Epithelial cell of prostate (primary cell): Measurements from ENCODE around the gene BCAT1.
"Not testable (repeated sequence)": the region's sequence is repeated elsewhere in the genome, so short reads cannot be mapped to it uniquely, and the experiment has no call there.

Experiments used
- DNase-seq: peaks from one replicate; pipeline ENCODE4 v3.0.0-alpha.2; 2011; ENCODE audit warnings: low read depth, low spot score
- H3K27ac ChIP-seq: fragments of 450-650 bp; 2 replicates; pipeline ENCODE4 v1.5.1; 2017; ENCODE audit warnings: mild to moderate bottlenecking

BCAT1 gene

GRCh38 chr12:24823808-24824515 lies 124.9 kb downstream of the BCAT1 start:
- H3K27ac ChIP-seq = no peak overlapping the region
- no peak for DNase-seq

- no peak for DNase-seq
- peak overlapping the region; percentile 4 for H3K27ac ChIP-seq
Observed at GRCh38 chr12:24822121-24822899, 126.6 kb downstream of the BCAT1 start.

- DNase-seq = peak; percentile 39
- peak overlapping the region; percentile 4 for H3K27ac ChIP-seq
Observed at GRCh38 chr12:24821691-24822090, 127.2 kb downstream of the BCAT1 start.

- DNase-seq = no peak
- H3K27ac ChIP-seq = no peak overlapping the region
Observed at GRCh38 chr12:24820872-24821271, 128.0 kb downstream of the BCAT1 start.

GRCh38 chr12:24818351-24818750 lies 130.6 kb downstream of the BCAT1 start:
- DNase-seq = no peak
- H3K27ac ChIP-seq = no peak overlapping the region

- no peak overlapping the region for H3K27ac ChIP-seq
Observed at GRCh38 chr12:24815114-24815423, 133.8 kb downstream of the BCAT1 start.

GRCh38 chr12:24814379-24815113 lies 134.4 kb downstream of the BCAT1 start:
- no peak for DNase-seq
- H3K27ac ChIP-seq = no peak overlapping the region

More at GRCh38 chr12:24815114-24815423, 133.8 kb downstream of the BCAT1 start:
- no peak for DNase-seq

- no peak for DNase-seq
- no peak overlapping the region for H3K27ac ChIP-seq
Observed at GRCh38 chr12:24810378-24810777, 138.5 kb downstream of the BCAT1 start.

- not testable (repeated sequence) for H3K27ac ChIP-seq, DNase-seq
Observed at GRCh38 chr12:24809306-24809705, 139.6 kb downstream of the BCAT1 start.

GRCh38 chr12:24808651-24809050 lies 140.2 kb downstream of the BCAT1 start:
- no peak for DNase-seq
- H3K27ac ChIP-seq = no peak overlapping the region

GRCh38 chr12:24806386-24806785 lies 142.5 kb downstream of the BCAT1 start:
- DNase-seq = no peak
- no peak overlapping the region for H3K27ac ChIP-seq

- no peak for DNase-seq
- H3K27ac ChIP-seq = no peak overlapping the region
Observed at GRCh38 chr12:24803430-24804245, 145.3 kb downstream of the BCAT1 start.

- DNase-seq = no peak
- H3K27ac ChIP-seq = no peak overlapping the region
Observed at GRCh38 chr12:24798335-24798734, 150.6 kb downstream of the BCAT1 start.

GRCh38 chr12:24797901-24798300 lies 151.0 kb downstream of the BCAT1 start:
- H3K27ac ChIP-seq = no peak overlapping the region

GRCh38 chr12:24796876-24797275 lies 152.0 kb downstream of the BCAT1 start:
- no peak for DNase-seq
- no peak overlapping the region for H3K27ac ChIP-seq

More at GRCh38 chr12:24797901-24798300, 151.0 kb downstream of the BCAT1 start:
- no peak for DNase-seq

GRCh38 chr12:24795699-24796347 lies 153.1 kb downstream of the BCAT1 start:
- no peak overlapping the region for H3K27ac ChIP-seq
- no peak for DNase-seq

- DNase-seq = no peak
- H3K27ac ChIP-seq = no peak overlapping the region
Observed at GRCh38 chr12:24791622-24792021, 157.3 kb downstream of the BCAT1 start.

- no peak overlapping the region for H3K27ac ChIP-seq
- no peak for DNase-seq
Observed at GRCh38 chr12:24788886-24789285, 160.0 kb downstream of the BCAT1 start.

- H3K27ac ChIP-seq = no peak overlapping the region
Observed at GRCh38 chr12:24780697-24781368, 168.1 kb downstream of the BCAT1 start.

More at GRCh38 chr12:24780697-24781368, 168.1 kb downstream of the BCAT1 start:
- no peak for DNase-seq
